Upper lobe of left lung (tissue), 4 donors: Measurements from ENCODE around the gene ELK4.

Experiments
- EP300 ChIP-seq, 4 donors: sonication (generic); formaldehyde crosslinking; IDR thresholded peaks; one replicate each; pipeline ENCODE4 v1.5.1; 2017; ENCODE audit warnings: antibody characterized with exemption in 4 of 4, control low read depth in 2 of 4
- POLR2A ChIP-seq, 4 donors: fragments of 450-650 bp; IDR thresholded peaks; one replicate each; pipeline ENCODE4 v1.5.1; 2016 to 2017; ENCODE audit warnings: antibody characterized with exemption in 4 of 4, mild to moderate bottlenecking in 2 of 4
- POLR2AphosphoS5 ChIP-seq, 2 donors: sonication (generic); formaldehyde crosslinking; IDR thresholded peaks; one replicate each; pipeline ENCODE4 v1.5.1; 2017; ENCODE audit warnings: antibody characterized with exemption in 2 of 2
- TF ChIP-seq, protein P1 (sequence below), 6 experiments: fragments of 450-650 bp in 4 of 6; fragments of 200-600 bp in 2 of 6; sonication (generic) in 2 of 6; IDR thresholded peaks; one replicate each; pipeline ENCODE4 v1.5.1; 2016 to 2019; ENCODE audit warnings: antibody characterized with exemption in 6 of 6

DNA sequence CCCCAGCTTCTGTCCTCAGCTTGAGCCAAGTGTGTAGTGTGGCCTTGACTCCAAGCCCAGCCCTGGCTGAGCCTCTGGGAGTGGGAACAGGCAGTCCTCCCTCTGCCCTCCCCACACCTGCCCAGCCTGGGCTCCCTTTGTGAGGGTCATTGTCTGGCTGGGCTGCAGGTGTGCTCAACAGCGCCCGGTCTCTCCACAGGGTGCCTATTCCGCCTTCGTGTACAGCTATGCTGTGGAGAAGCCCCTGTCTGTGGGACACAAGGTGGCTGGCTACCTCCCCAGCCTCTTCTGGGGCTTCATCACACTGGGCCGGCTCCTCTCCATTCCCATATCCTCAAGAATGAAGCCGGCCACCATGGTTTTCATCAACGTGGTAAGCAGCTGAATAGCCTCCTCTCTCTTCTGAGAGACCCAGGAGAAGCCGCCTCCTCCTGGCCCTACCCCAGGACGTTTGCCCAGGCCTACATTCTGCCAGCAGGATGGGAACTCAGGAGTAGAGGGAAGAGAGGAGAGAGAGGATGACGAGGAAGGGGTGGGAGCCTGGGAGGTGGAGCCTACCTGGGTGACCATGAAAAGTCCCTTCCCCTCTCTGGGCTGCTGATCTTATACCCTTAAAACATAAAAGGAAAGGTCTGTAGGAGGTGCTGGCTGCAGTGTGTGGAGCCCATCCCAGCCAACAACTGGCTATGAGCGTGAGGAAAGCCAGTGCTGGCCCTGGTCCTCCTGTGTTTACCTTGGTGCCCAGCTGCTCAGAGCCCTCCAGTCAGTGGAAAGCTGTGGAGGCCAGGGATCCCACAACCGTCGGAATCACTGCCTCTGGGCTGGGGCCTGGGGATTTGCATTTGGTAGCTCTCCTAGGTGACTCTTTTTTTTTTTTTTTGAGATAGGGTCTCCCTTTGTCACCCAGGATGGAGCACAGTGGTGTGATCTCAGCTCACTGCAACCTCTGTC, 45.7 kb downstream of the ELK4 start:
- TF ChIP-seq POLR2A (IDR thresholded peaks at IDR 0.05) (no peak), EP300 (IDR thresholded peaks at IDR 0.05) (no peak), POLR2AphosphoS5 (IDR thresholded peaks at IDR 0.05) (no peak)
- TF ChIP-seq, protein P1, sequence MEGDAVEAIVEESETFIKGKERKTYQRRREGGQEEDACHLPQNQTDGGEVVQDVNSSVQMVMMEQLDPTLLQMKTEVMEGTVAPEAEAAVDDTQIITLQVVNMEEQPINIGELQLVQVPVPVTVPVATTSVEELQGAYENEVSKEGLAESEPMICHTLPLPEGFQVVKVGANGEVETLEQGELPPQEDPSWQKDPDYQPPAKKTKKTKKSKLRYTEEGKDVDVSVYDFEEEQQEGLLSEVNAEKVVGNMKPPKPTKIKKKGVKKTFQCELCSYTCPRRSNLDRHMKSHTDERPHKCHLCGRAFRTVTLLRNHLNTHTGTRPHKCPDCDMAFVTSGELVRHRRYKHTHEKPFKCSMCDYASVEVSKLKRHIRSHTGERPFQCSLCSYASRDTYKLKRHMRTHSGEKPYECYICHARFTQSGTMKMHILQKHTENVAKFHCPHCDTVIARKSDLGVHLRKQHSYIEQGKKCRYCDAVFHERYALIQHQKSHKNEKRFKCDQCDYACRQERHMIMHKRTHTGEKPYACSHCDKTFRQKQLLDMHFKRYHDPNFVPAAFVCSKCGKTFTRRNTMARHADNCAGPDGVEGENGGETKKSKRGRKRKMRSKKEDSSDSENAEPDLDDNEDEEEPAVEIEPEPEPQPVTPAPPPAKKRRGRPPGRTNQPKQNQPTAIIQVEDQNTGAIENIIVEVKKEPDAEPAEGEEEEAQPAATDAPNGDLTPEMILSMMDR (IDR thresholded peaks at IDR 0.05), result no peak
